ENCODE results near the gene TLK1. TPM values are rescaled to one million over a fixed set of nuclear protein-coding genes. Genes with fewer than 3 reads are reported as not detected.

TLK1 gene
- total and polyA plus RNA-seq, 2 donors (not counting 1 experiment from before 2014, with no cell fraction given), result 23.5 to 29.9 TPM

DNA sequence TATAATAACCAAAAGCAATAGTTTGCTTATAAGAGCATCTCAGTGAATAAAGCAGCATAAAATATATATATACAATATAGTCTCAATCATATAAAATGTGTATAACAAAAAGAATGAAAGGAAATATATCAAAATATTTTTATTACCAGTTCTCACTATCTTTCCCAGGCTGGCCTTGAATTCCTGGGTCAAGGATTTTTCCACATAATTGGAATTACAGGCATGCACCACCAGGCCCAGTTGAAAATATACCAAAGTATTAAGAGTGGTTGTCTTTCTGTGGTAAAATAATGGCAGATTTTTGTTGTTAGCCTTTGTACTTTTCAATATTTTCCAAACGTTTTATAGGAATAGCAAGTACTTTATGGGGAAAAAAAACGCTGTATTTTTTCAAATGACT, 8.6 kb upstream of the TLK1 start:
- Histone ChIP-seq H2AFZ (ENCODE audit: low read length) (no peak overlapping the region), H3K79me2 (ENCODE audit: control insufficient read depth, insufficient read depth, low read length) (no peaks in the 10 kb centered on the region), H3K27ac (ENCODE audit: insufficient read depth, low read length) (no peak overlapping the region), H3K4me2 (ENCODE audit: extremely low read depth, insufficient read depth, low read length) (no peak overlapping the region), H3K4me1 (ENCODE audit: control insufficient read depth, extremely low read depth, insufficient read depth, low read length) (no peaks in the 10 kb centered on the region), H4K20me1 (ENCODE audit: control insufficient read depth, extremely low read depth, insufficient read depth, low read length) (no peaks in the 10 kb centered on the region), H3K36me3 (ENCODE audit: control insufficient read depth, insufficient read depth, low read length) (no peaks in the 10 kb centered on the region), H3K9me3 (ENCODE audit: control insufficient read depth, insufficient read depth, low read depth, low read length) (no peaks in the 10 kb centered on the region), H3K27me3 (ENCODE audit: control insufficient read depth, insufficient read depth, low read length) (no peaks in the 10 kb centered on the region), H3K9ac (ENCODE audit: insufficient read depth, low read length) (no peak overlapping the region), H3K4me3 (replicated peaks in 1 of 4; ENCODE audit: control extremely low read depth in 1 of 4, insufficient read depth in 1 of 4, low read depth in 3 of 4, low read length in 4 of 4) (no peak overlapping the region)
- no peak for DNase-seq (ENCODE audit: low read depth in 2 of 2)
- TF ChIP-seq EZH2 (IDR thresholded peaks at IDR 0.05; ENCODE audit: low read length, missing control alignments) (no peak), CTCF (conservative IDR thresholded peaks at IDR 0.05 in 1 of 2, IDR thresholded peaks at IDR 0.05 in 1 of 2; ENCODE audit: low read depth in 1 of 2, low read length in 2 of 2) (no peak)

- Histone ChIP-seq H3K4me2 (ENCODE audit: extremely low read depth, insufficient read depth, low read length) (no peak overlapping the region), H2AFZ (ENCODE audit: low read length) (no peak overlapping the region), H3K79me2 (ENCODE audit: control insufficient read depth, insufficient read depth, low read length) (no peaks in the 10 kb centered on the region), H4K20me1 (ENCODE audit: control insufficient read depth, extremely low read depth, insufficient read depth, low read length) (no peaks in the 10 kb centered on the region), H3K4me1 (ENCODE audit: control insufficient read depth, extremely low read depth, insufficient read depth, low read length) (no peaks in the 10 kb centered on the region), H3K4me3 (replicated peaks in 1 of 4; ENCODE audit: control extremely low read depth in 1 of 4, insufficient read depth in 1 of 4, low read depth in 3 of 4, low read length in 4 of 4) (no peak overlapping the region), H3K36me3 (ENCODE audit: control insufficient read depth, insufficient read depth, low read length) (no peaks in the 10 kb centered on the region), H3K27me3 (ENCODE audit: control insufficient read depth, insufficient read depth, low read length) (no peaks in the 10 kb centered on the region), H3K27ac (ENCODE audit: insufficient read depth, low read length) (no peak overlapping the region), H3K9ac (ENCODE audit: insufficient read depth, low read length) (no peak overlapping the region), H3K9me3 (ENCODE audit: control insufficient read depth, insufficient read depth, low read depth, low read length) (no peaks in the 10 kb centered on the region)
- peak in 1 of 2 donors; percentile 12 for DNase-seq (ENCODE audit: low read depth in 2 of 2)
- no peak for TF ChIP-seq EZH2 (IDR thresholded peaks at IDR 0.05; ENCODE audit: low read length, missing control alignments)
- no peak for TF ChIP-seq CTCF (conservative IDR thresholded peaks at IDR 0.05 in 1 of 2, IDR thresholded peaks at IDR 0.05 in 1 of 2; ENCODE audit: low read depth in 1 of 2, low read length in 2 of 2)
Measured at GRCh38 chr2:171167352-171167997, 6.8 kb upstream of the TLK1 start.

DNA sequence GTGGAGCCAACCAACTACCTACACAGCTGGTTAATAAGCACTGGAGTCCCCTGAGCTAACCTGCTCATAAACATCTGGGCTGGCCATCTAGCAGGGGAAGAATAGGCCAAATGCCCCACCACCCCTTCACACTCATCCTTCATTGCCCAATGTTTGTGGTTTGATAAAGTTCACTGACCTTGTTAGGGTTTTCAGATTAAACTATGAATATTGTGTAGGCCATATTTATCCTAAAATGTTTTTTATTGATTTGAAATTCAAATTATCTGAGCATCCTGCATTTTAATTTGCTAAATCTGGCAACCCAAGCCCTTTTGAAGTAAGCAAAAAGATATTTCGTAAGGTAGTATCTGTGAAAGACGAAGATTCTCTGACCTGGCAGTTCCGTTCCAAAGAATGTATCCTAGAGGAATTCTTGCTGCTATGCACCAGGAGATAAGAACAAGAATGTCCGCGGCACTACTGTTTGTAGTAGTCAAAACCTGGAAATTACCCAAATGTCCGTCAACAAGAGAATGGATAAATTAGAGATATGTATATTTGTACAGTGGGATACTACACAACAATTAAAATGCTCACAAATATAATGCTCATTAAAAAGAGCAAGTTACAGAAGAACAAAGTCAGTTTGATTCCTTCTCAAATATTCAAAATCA, 5.8 kb upstream of the TLK1 start:
- no peak for DNase-seq (ENCODE audit: low read depth in 2 of 2)
- H3K4me2 ChIP-seq (ENCODE audit: extremely low read depth, insufficient read depth, low read length), result no peak overlapping the region
- H3K9ac ChIP-seq (ENCODE audit: insufficient read depth, low read length), result no peak overlapping the region
- H3K79me2 ChIP-seq (ENCODE audit: control insufficient read depth, insufficient read depth, low read length), result no peaks in the 10 kb centered on the region
- H3K4me1 ChIP-seq (ENCODE audit: control insufficient read depth, extremely low read depth, insufficient read depth, low read length), result no peaks in the 10 kb centered on the region
- no peaks in the 10 kb centered on the region for H4K20me1 ChIP-seq (ENCODE audit: control insufficient read depth, extremely low read depth, insufficient read depth, low read length)
- H3K36me3 ChIP-seq (ENCODE audit: control insufficient read depth, insufficient read depth, low read length), result no peaks in the 10 kb centered on the region
- H3K27me3 ChIP-seq (ENCODE audit: control insufficient read depth, insufficient read depth, low read length), result no peaks in the 10 kb centered on the region
- no peak overlapping the region for H2AFZ ChIP-seq (ENCODE audit: low read length)
- H3K9me3 ChIP-seq (ENCODE audit: control insufficient read depth, insufficient read depth, low read depth, low read length), result no peaks in the 10 kb centered on the region
- H3K4me3 ChIP-seq (replicated peaks in 1 of 4; ENCODE audit: control extremely low read depth in 1 of 4, insufficient read depth in 1 of 4, low read depth in 3 of 4, low read length in 4 of 4), result no peak overlapping the region
- H3K27ac ChIP-seq (ENCODE audit: insufficient read depth, low read length), result no peak overlapping the region
- no peak for TF ChIP-seq EZH2 (IDR thresholded peaks at IDR 0.05; ENCODE audit: low read length, missing control alignments)
- TF ChIP-seq CTCF (conservative IDR thresholded peaks at IDR 0.05 in 1 of 2, IDR thresholded peaks at IDR 0.05 in 1 of 2; ENCODE audit: low read depth in 1 of 2, low read length in 2 of 2), result no peak

Data from fibroblast of lung (primary cell).